Daoy (cell line): Measurements from ENCODE around the gene MTSS2. TPM values are rescaled to one million over a fixed set of nuclear protein-coding genes. Genes with fewer than 3 reads are reported as not detected.
"Not testable (repeated sequence)": the region's sequence is repeated elsewhere in the genome, so short reads cannot be mapped to it uniquely, and the experiment has no call there.

Experiments used
- DNase-seq: peaks from one replicate; pipeline ENCODE4 v3.0.0-alpha.2; 2015; ENCODE audit warnings: low read depth
- total RNA-seq: library from RNA; depleted of rRNA; stranded (reverse); fragments of >200 nt; shearing (Covaris generic); gene quantifications from 2 replicates; pipeline ENCODE4 v1.2.3, GENCODE V29; 2014

MTSS2 gene
- total RNA-seq, 1 experiment from 2014 or later, result 3.1 TPM

GRCh38 chr16:70674221-70675014 is 11.4 kb downstream of the MTSS2 start:
- DNase-seq, result no peak

- DNase-seq, result not testable (repeated sequence)
Observed at GRCh38 chr16:70670938-70671337, 14.9 kb downstream of the MTSS2 start.

- DNase-seq, result no peak
Observed at GRCh38 chr16:70670175-70670574, 15.7 kb downstream of the MTSS2 start.

GRCh38 chr16:70665806-70666735 is 19.8 kb downstream of the MTSS2 start:
- no peak for DNase-seq

- DNase-seq, result no peak
Observed at GRCh38 chr16:70665113-70665694, 20.6 kb downstream of the MTSS2 start.

- no peak for DNase-seq
Observed at GRCh38 chr16:70664325-70665112, 21.3 kb downstream of the MTSS2 start.

GRCh38 chr16:70663524-70664324 is 22.1 kb downstream of the MTSS2 start:
- DNase-seq, result no peak

- no peak for DNase-seq
Observed at GRCh38 chr16:70662991-70663523, 22.8 kb downstream of the MTSS2 start.

- DNase-seq, result peak; percentile 53
Observed at GRCh38 chr16:70661918-70662641, 23.8 kb downstream of the MTSS2 start.

GRCh38 chr16:70661534-70661917 is 24.3 kb downstream of the MTSS2 start:
- DNase-seq, result no peak

- DNase-seq, result no peak
Observed at GRCh38 chr16:70660672-70661350, 25.0 kb downstream of the MTSS2 start.

- no peak for DNase-seq
Observed at GRCh38 chr16:70659953-70660671, 25.7 kb downstream of the MTSS2 start.

- no peak for DNase-seq
Observed at GRCh38 chr16:70659546-70659945, 26.3 kb downstream of the MTSS2 start.

- no peak for DNase-seq
Observed at GRCh38 chr16:70658921-70659320, 26.9 kb downstream of the MTSS2 start.

- no peak for DNase-seq
Observed at GRCh38 chr16:70657956-70658355, 27.9 kb downstream of the MTSS2 start.

GRCh38 chr16:70656712-70657263 is 29.1 kb downstream of the MTSS2 start:
- DNase-seq, result no peak

- DNase-seq, result no peak
Observed at GRCh38 chr16:70656065-70656711, 29.7 kb downstream of the MTSS2 start.
